GM21367 (cell line): ENCODE results near the gene ZNRF4.

Experiments
- ATAC-seq: cut with Tn5 transposase; IDR thresholded peaks from one replicate; pipeline ENCODE4 v1.9.1; 2021; ENCODE audit not compliant: unreplicated experiment

The ZNRF4 gene

DNA sequence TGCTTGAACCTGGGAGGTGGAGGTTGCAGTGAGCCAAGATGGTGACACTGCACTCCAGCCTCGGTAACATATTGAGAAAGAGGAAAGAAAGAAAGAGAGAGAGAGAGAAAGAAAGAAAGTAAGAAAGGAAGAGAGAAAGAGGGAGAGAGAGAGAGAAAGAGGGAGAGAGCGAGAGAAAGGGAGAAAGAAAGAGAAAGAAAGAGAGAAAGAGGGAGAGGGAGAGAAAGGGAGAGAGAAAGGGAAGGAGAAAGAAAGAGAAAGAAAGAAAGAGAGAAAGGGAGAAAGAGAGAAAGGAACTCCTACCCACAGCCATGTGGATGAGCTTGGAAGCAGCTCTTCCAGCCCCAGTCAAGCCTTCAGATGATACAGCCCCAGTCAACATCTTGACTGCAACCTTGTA, 46.7 kb downstream of the ZNRF4 start:
- no peak for ATAC-seq

DNA sequence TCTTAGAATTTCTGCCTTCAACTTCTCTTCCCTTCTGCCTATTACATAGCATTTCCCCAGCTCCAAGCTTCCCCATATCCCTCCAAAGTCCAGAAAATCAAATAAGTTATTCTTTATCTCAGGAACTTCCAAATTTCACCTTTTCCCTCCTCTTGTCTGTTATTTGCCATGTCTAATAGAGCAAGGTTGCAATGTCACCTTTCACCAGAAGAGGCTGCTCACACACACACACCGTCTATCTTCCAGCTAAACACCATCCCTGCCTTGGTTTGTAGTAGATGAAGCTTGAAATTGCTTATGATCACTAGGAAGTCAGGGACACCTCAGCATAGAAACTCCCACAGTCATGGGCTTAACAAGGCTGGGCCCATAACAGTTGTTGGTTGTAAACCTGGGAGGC, 48.4 kb downstream of the ZNRF4 start:
- no peak for ATAC-seq

DNA sequence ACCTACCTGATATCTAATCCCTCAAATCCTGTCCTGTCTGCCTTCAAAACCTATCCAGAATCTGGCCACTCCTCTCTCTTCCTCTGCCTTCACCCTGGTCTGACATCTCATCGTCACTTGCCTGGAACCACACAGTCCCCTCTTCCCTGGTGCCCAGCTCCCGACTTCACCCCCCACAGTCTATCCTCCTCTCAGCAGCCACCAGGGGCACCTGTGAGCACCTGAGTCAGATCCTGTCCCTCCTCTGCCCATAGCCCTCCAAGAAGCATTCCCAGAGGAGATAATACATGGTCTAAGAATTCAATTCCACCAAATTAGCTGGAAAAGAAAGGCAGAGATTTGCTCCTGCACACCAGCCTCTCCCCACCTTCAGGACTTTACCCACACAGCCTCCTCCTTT, 48.9 kb downstream of the ZNRF4 start:
- no peak for ATAC-seq
